Superior temporal gyrus (tissue), 1 donor: Measurements from ENCODE around the gene HEPN1.

Experiments used
- DNase-seq: peaks from one replicate; pipeline ENCODE4 v3.0.0-alpha.2; 2016; ENCODE audit errors: extremely low spot score

Gene HEPN1

DNA sequence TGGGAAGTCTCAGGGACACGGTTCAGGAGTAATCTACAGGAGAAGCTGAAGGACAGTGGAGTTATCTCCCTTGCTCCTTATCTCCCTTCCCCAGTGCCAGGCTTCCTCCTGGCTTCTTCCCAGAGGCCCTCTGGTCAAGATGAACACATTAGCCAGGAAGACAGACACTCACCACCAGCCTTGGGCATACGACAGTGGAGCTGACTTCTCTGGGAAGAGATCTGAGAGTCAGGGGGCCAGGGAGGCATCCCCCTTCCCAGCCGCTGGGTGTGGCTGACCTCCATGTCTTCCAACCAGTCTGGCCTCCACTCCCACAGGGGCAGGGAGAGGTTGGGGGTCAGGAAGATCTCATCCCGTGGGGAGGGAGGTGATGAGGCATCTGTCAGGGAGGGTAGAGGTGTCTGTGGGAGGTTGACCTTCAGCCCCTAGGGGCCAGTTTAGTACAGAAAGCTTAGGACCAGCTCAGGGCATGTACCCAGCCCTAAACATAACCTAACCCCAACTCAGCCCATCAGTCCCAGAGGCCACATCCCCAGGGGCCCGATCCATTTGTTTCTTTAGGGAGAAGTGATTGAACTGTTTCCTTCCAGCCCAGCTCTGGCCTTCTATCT lies 34.1 kb upstream of the HEPN1 start:
- no peak for DNase-seq

- DNase-seq, result no peak
These were observed 32.6 kb upstream of the HEPN1 start for GRCh38 chr11:124886476-124886875.

GRCh38 chr11:124886978-124887666 lies 31.9 kb upstream of the HEPN1 start:
- DNase-seq, result no peak

DNA sequence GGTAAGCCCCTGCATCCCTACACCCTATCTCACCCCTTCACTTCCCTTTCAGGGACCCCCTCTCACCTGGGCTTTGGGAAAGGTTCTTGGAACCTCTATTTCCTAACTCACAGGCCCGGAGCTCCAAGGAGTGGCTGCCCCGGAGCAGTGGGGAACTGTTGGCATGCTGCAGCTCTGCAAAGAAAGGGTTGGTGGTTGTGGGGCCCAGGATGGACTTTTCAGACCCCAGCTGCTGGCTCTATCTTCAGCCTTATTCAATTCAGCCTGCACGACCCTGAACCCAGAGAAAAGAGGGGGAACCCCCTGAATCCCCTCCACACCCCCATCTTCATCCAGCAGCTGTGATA lies 31.4 kb upstream of the HEPN1 start:
- no peak for DNase-seq

DNA sequence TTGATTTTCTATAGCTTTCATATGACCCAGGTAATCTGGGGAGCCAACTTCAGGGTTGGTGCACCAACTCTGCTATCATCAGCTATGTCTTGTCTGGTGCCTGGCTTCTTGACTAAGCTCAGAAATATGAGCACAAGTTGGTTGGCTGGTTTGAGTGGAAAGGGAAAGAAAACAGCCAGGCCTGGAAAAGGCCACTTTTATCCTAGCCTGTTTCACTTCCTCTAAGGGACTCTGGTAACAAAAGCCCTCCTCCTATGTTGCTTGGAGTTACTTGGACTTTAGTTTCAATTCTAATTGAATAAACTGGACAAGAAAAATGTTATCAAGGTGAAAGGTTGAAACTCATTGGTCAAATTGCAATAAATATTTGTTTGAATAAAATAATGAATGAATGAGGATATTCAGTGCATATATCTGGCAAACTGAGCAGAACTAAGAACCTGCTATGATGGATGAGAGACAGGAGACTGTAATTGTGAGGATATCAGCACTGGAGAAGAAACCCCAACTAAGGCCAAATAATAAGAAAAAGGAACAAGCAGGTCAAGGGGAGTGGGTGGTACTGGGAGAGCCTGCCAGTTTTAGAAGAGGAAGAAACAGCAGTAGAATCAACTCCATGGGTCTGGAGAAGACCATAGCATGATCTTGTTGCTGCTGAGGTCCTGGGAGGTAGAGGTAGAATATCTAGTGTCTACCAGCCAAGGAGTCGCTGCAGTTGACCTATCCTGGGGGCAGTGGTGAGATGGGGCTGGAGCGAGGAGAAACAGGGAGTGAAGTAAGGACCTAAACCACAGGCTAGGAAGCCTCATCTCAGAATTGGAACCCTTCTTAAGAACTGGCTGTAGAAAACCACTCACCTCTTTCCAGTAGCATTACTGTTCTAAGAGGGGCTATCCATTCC lies 29.6 kb upstream of the HEPN1 start:
- DNase-seq, result no peak

DNA sequence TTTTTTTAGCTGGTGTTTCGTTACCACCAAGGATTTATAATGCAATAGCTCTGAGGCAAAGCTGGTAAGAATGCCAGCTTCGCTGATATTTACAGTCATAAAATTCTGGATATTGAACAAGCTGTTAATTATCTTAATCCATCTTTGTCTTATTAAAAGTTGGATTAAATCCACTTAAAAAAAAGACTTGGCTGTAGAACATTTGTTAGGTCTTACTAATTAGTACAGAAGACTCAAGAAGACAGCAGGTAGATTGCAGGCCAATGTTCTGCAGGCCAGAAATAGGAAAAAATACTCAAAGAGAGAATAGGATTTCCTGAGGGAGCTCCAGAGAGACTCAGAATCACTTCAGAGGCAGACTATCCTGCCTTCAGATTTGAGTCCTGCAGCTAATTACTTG lies 28.9 kb upstream of the HEPN1 start:
- no peak for DNase-seq

- no peak for DNase-seq
These were observed 28.2 kb upstream of the HEPN1 start for GRCh38 chr11:124890683-124891372.

- no peak for DNase-seq
These were observed 27.6 kb upstream of the HEPN1 start for GRCh38 chr11:124891373-124891861.

DNA sequence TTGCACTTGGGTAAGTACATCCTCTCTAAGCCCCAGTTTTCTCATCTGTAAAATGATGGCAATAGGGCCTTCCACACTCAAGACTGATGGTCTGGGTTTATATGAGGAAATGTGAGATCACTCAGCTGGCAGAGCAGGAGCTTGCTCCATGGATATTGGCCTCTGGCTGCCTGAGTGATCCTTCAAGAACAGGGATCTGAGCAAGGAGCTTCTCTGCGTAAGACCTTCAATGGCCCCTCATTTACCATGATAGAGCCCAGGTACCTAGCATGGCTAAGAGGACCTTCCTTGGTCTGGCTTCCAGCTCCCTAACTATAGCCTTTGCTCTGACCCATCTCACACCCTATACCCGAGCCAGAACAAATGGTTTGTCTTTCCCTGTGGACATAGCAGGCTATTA lies 26.9 kb upstream of the HEPN1 start:
- no peak for DNase-seq

DNA sequence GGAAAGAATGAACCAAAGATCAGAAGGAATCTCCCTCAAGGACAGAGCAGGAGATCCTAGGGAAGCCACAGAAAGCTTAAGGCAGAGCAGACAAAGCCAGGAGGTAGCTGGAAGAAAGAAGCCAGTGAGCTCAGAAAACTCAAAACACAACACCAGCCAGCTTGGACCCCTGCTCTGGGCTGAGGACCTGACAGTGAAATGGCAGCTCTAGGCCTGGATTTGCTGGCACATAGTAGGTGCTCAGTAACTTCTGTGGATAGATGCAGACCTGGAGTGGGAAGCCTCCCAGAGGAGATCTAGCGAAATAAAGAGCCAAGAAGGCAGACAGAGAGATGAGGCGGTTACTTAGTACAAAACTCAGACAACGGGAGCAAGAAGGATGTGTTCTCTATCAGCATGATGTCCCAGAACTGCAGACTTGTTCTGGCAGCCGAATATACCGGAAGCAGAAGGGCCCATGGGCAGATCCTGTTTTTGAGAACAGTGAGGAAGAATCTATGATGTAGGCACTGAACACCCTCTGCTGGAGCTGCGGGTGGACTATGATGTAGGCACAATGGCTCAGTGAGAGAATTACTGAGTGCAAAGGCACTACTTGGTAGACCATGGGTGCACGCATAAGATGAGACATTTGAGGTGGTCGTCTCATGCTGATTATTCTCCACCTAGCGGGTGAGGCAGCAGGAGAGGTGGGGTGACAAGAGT lies 26.1 kb upstream of the HEPN1 start:
- no peak for DNase-seq

GRCh38 chr11:124893781-124894401 lies 25.2 kb upstream of the HEPN1 start:
- DNase-seq, result no peak

- DNase-seq, result no peak
These were observed 24.2 kb upstream of the HEPN1 start for GRCh38 chr11:124894606-124895430.

DNA sequence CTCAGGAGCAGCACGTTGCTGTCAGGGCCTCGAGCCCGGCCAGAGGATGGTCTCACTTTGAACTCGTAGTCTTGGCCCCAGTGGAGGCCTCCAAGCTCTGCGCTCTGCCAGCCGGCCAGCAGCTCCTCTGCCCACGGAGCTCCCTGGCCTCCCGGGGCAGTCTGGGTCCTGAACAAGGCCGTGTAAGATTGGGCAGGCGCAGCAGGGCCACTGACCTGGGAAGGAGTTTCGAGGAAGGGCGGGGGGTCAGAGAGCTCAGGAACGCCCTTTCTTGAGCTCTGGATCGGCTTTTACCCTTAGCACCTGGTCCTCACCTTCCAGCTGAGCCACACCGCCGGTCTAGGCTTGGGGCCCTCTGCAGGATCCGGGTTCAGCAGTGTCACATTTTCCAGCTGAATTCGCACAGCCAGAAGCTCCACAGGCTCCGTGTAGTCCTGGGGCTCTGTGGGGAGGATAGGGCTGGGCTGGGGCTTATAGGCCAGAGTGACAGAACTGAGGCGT lies 23.5 kb upstream of the HEPN1 start:
- no peak for DNase-seq

- no peak for DNase-seq
These were observed 22.8 kb upstream of the HEPN1 start for GRCh38 chr11:124896071-124896750.

- DNase-seq, result no peak
These were observed 22.1 kb upstream of the HEPN1 start for GRCh38 chr11:124896821-124897391.

DNA sequence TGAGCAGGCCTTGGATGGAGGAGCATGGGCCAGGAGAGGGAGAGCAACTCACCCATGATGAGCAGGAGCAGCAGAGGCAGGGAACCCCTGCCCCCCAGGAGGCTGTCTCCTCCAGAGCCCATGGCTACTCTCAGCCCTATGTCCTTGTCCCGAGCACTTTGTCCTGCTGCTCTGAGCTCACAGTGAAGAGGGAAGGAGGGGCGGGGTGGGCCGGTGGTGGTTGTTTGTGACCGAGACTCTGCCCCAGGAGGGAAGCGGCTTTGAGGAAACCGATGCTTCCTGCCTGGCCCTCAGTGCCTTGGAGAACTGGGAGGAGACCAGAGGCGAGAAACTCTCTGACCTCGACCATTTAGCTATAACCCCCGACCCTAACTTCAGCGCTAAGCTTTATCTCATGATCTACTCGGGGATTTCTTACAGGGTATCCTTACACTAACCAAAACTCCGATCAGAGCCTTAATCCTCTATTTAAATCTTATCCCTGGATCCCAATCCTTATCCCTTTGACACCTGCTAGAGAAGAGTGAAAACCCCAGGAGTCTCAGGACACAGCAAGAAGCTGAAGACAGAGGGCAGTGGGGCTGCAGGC lies 21.3 kb upstream of the HEPN1 start, which contains the start of gene ROBO4:
Gene ROBO4 (minus strand): TSS at position 192 of the 589 bp plus-strand sequence. CDS start 70 bp downstream, at position 122.
- no peak for DNase-seq

DNA sequence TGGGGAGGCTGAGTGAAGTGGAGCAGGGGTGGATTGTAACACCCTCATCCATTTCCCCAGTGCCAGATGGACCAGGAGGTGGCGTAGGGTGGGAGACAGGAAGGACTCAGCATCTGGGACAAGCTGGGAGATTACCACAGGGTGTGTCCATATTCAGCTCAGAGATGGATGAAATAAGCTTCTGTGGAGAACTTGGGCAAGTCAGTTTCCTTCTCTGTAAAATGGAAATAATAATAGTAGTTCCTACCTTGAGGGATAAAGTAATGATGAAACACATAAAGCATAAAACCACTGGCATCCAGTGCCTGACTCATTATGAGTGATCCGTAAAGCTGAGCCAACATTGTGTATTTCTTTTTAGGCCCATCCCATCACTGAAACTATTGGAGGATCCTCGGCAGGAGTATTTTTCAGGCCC lies 20.8 kb upstream of the HEPN1 start:
- DNase-seq, result no peak

- peak; percentile 66 for DNase-seq
These were observed 20.3 kb upstream of the HEPN1 start for GRCh38 chr11:124898711-124899110.
